AG10803 (cell line): Measurements from ENCODE around the gene CCNL1.

Experiments used
- DNase-seq: peaks from one replicate; pipeline ENCODE4 v3.0.0; 2010; ENCODE audit warnings: low read depth
- H3K4me3 ChIP-seq: 2 replicates; pipeline ENCODE4 v1.5.1; 2011; ENCODE audit warnings: mild to moderate bottlenecking, low read length, control low read depth
- CTCF ChIP-seq: conservative IDR thresholded peaks from 2 replicates; pipeline ENCODE4 v1.5.1; 2011; ENCODE audit warnings: mild to moderate bottlenecking, low read length, control low read depth, inconsistent platforms

Gene CCNL1

GRCh38 chr3:157132341-157132740 is 27.6 kb downstream of the CCNL1 start:
- no peak overlapping the region for H3K4me3 ChIP-seq
- TF ChIP-seq CTCF = 0 out of 2 replicates have a peak, but pooled peaks have one; percentile 18
- DNase-seq = no peak

DNA sequence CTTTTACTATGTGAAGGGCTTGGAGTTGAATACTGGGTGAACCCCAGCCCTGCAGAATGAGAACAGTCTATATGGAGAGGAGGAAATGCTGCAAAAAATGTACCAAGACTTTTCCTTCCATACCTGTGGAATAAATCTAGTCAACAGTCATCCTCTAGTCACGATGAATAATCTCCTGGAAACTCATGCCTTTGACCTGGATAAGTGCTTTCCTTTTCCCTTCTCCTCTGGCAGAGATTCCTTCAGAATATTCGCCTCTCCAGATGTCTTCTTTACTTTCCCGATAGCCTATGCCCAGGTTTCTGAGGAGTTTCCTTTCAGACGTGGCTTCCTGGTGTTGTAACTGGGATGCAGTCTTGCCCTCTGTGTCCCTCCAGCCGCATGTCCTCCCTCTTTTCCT is 28.1 kb downstream of the CCNL1 start:
- no peak for TF ChIP-seq CTCF
- no peak overlapping the region for H3K4me3 ChIP-seq
- no peak for DNase-seq

DNA sequence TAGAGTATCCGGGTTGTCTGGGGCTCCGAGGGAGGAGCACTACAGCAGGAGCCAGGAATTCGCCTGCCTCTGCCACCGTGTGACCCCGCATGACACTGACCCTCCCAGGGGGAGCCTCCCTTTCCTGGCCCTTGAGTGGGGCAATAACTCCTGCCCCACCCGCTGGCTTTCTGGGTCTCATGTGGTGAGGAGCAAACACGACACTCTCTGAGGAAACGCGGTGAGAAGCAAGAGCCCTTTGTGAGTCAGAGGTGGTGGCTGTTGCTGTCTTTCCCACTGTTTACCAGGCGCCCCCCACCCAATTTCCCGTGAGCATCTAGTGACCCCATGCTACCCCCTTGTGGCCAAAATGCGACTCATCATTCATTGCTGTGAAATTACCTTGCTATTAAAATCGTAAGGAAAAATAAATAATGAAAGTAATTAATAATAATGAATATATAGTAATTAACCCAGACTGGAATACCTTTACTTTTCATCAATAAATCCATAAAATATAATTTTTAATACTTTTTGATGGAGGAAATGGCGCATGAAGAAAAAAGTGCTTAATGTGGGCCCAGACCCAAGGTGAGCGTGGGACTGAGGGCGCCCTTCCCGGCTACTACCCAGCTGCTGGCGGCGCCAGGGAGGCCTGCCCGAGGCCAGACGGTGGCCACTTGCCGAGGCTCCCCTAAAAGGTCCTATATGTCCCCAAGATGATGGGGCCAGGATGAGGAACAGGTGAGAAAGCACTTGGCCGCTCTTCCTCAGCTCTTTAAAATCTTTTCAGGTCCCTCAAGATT is 29.3 kb downstream of the CCNL1 start:
- TF ChIP-seq CTCF = peak; percentile 64
- peak; percentile 83 for DNase-seq
- no peak overlapping the region for H3K4me3 ChIP-seq

- DNase-seq = no peak
- H3K4me3 ChIP-seq = no peak overlapping the region
- no peak for TF ChIP-seq CTCF
Observed at GRCh38 chr3:157129803-157130466, 30.0 kb downstream of the CCNL1 start.

DNA sequence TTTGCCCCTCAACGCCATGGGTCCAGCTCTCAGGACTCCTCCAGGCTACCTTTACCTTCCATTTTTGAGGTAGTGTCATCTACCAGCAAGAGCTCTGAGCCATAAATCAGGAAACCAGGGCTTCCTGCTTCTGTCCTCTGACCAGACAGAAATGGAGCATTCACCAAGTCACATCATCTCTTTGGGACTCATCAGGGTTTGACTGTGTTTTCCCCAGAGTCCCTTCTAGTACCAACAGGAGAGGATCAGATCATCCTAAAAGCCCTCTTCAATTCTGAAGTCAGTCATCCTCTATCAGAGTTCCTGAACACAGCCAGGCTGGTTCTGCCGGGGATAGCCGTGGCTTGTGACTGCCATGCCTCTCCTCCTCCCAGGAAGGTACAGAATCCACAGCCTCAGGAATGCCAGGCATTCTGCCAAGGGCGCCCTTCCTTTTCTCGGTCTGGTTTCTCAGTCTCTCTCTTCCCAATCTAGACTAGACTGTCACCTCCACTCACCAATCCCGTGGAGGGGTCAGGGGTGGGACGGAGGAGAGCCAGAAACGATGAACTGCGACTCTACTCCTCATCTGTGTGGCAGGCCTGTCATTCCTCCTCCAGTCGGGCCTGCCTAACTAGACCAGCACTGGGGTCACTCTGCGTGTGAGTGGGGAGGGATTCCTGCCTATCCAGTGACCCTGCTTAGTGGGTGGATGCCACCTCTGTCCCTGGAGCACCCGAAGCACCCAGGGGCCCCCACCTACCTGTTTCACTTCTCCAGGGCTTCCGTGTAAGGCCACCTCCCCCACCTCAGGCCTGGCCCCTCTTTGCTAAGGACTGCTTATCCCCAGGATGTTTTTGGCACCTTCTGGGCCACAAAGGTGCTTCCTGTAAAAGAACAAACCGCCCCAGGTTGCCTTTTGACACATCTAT is 30.9 kb downstream of the CCNL1 start:
- TF ChIP-seq CTCF = no peak
- no peak overlapping the region for H3K4me3 ChIP-seq
- peak; percentile 62 for DNase-seq

GRCh38 chr3:157127831-157128767 is 31.8 kb downstream of the CCNL1 start:
- H3K4me3 ChIP-seq = no peak overlapping the region
- peak; percentile 62 for DNase-seq

More at GRCh38 chr3:157127831-157128767, 31.8 kb downstream of the CCNL1 start:
- TF ChIP-seq CTCF = no peak
